Testis (tissue), 2 donors: ENCODE results near the gene PPIL1.

Experiments
- CTCF ChIP-seq, 3 experiments: fragments of 450-650 bp in 2 of 3; fragments of 200-600 bp in 1 of 3; sonication (generic) in 1 of 3; IDR thresholded peaks; one replicate each; pipeline ENCODE4 v1.5.1; 2016 to 2019; ENCODE audit warnings: antibody characterized with exemption in 3 of 3, mild to moderate bottlenecking in 2 of 3, moderate library complexity in 1 of 3
- POLR2A ChIP-seq: fragments of 450-650 bp; IDR thresholded peaks from one replicate; pipeline ENCODE4 v1.6.1; 2017; ENCODE audit warnings: antibody characterized with exemption, mild to moderate bottlenecking, moderate library complexity

- TF ChIP-seq CTCF (IDR thresholded peaks at IDR 0.05) (no peak), POLR2A (no peak)
Measured at GRCh38 chr6:36832313-36832712, 42.3 kb downstream of the PPIL1 start.
